ENCODE results near the gene NBEA.

GRCh38 chr13:35712907-35713761 is 771.1 kb downstream of the NBEA start:
- no peak for TF ChIP-seq EP300 (IDR thresholded peaks at IDR 0.05)
- no peak for TF ChIP-seq USF2 (IDR thresholded peaks at IDR 0.05)
- no peak for TF ChIP-seq CTCF (IDR thresholded peaks at IDR 0.05)
- no peak for TF ChIP-seq MAZ (IDR thresholded peaks at IDR 0.05; ENCODE audit: borderline replicate concordance, low read depth, low read length)
- no peak for TF ChIP-seq POLR2A (IDR thresholded peaks at IDR 0.05; ENCODE audit: low read length)
- no peak for TF ChIP-seq REST (IDR thresholded peaks at IDR 0.05)
- no peak for TF ChIP-seq CHD2 (IDR thresholded peaks at IDR 0.05; ENCODE audit: low read length, partially characterized antibody)
- TF ChIP-seq NR3C1 (IDR thresholded peaks at IDR 0.05), result no peak
- TF ChIP-seq MAX (IDR thresholded peaks at IDR 0.05), result no peak
- TF ChIP-seq MYC (IDR thresholded peaks at IDR 0.05; ENCODE audit: borderline replicate concordance, low read length), result no peak
- TF ChIP-seq NPAS2 (CRISPR knock-in tag; IDR thresholded peaks at IDR 0.05; ENCODE audit: borderline replicate concordance), result no peak

Measured in A549 (cell line).